Vagina (tissue), 2 donors: ENCODE data around the gene GAB2. TPM values are rescaled to one million over a fixed set of nuclear protein-coding genes. Genes with fewer than 3 reads are reported as not detected.

ENCODE experiments used
- DNase-seq, 2 donors: peaks; one replicate each; pipeline ENCODE4 v3.0.0-alpha.2; 2017; ENCODE audit errors: extremely low spot score in 2 of 2
- H3K27ac ChIP-seq: fragments of 200-600 bp; sonication (generic); one replicate; pipeline ENCODE4 v1.5.1; 2019
- H3K27me3 ChIP-seq: fragments of 200-600 bp; sonication (generic); one replicate; pipeline ENCODE4 v1.5.1; 2019
- H3K36me3 ChIP-seq, 2 donors: fragments of 200-600 bp; sonication (generic); one replicate each; pipeline ENCODE4 v1.5.1; 2017 to 2019
- H3K4me1 ChIP-seq: fragments of 200-600 bp; sonication (generic); one replicate; pipeline ENCODE4 v1.5.1; 2019
- H3K4me3 ChIP-seq, 2 donors: fragments of 200-600 bp; sonication (generic); 1 replicate in 1 of 2; 2 replicates in 1 of 2; pipeline ENCODE4 v1.5.1; 2016 to 2019
- H3K9me3 ChIP-seq: fragments of 200-600 bp; sonication (generic); one replicate; pipeline ENCODE4 v1.5.1; 2019
- CTCF ChIP-seq, 3 experiments: fragments of 450-650 bp in 2 of 3; fragments of 200-600 bp in 1 of 3; sonication (generic) in 1 of 3; IDR thresholded peaks; one replicate each; pipeline ENCODE4 v1.5.1; 2017 to 2019; ENCODE audit warnings: antibody characterized with exemption in 3 of 3, mild to moderate bottlenecking in 2 of 3, moderate library complexity in 2 of 3
- POLR2A ChIP-seq, 2 donors: fragments of 450-650 bp; IDR thresholded peaks; one replicate each; pipeline ENCODE4 v1.6.1; 2017; ENCODE audit warnings: antibody characterized with exemption in 2 of 2, mild to moderate bottlenecking in 2 of 2, moderate library complexity in 2 of 2
- POLR2AphosphoS5 ChIP-seq, 2 donors: sonication (generic); formaldehyde crosslinking; IDR thresholded peaks; one replicate each; pipeline ENCODE4 v1.9.0; 2017; ENCODE audit warnings: antibody characterized with exemption in 2 of 2, mild to moderate bottlenecking in 2 of 2, low read depth in 1 of 2; ENCODE audit not compliant: insufficient read depth in 1 of 2
- intact Hi-C: fragments of 100-400 bp; cut with DNase I; formaldehyde crosslinking; loops from one replicate; pipeline ENCODE4 v1.15.1; 2023
- total RNA-seq: library from RNA; depleted of rRNA; stranded (reverse); fragments of >200 nt; gene quantifications from one replicate; pipeline ENCODE4 v1.2.3, GENCODE V29; 2016

Gene GAB2
- total RNA-seq, 1 donor from 2014 or later: 24.6 TPM

GRCh38 chr11:78270971-78271370 lies 146.6 kb downstream of the GAB2 start:
- DNase-seq: no peak
- Histone ChIP-seq H3K27ac (no peak overlapping the region), H3K9me3 (no peaks in the 10 kb centered on the region), H3K27me3 (no peaks in the 10 kb centered on the region), H3K4me3 (no peak overlapping the region), H3K4me1 (peaks cover 14% of the 10 kb centered on the region), H3K36me3 (peaks cover 0 to 8% of the 10 kb centered on the region in 2 donors)
- no peak for TF ChIP-seq POLR2AphosphoS5 (IDR thresholded peaks at IDR 0.05; ENCODE audit: insufficient read depth in 1 of 2, low read depth in 1 of 2)
- no peak for TF ChIP-seq POLR2A (IDR thresholded peaks at IDR 0.05)
- TF ChIP-seq CTCF (IDR thresholded peaks at IDR 0.05): no peak
- intact Hi-C loops: no loop called here

GRCh38 chr11:78269806-78270205 lies 147.8 kb downstream of the GAB2 start:
- Histone ChIP-seq H3K4me3 (no peak overlapping the region), H3K27ac (peak overlapping the region; percentile 53), H3K4me1 (peaks cover 14% of the 10 kb centered on the region), H3K27me3 (no peaks in the 10 kb centered on the region), H3K9me3 (no peaks in the 10 kb centered on the region), H3K36me3 (peaks cover 0 to 8% of the 10 kb centered on the region in 2 donors)
- no peak for DNase-seq
- intact Hi-C loops: no loop called here
- TF ChIP-seq POLR2A (IDR thresholded peaks at IDR 0.05): no peak

GRCh38 chr11:78268591-78269410 lies 148.8 kb downstream of the GAB2 start:
- H3K4me3 ChIP-seq: no peak overlapping the region
- H3K9me3 ChIP-seq: no peaks in the 10 kb centered on the region
- peaks cover 0 to 8% of the 10 kb centered on the region in 2 donors for H3K36me3 ChIP-seq
- no peaks in the 10 kb centered on the region for H3K27me3 ChIP-seq
- peak in 1 of 2 donors; percentile 89 for DNase-seq
- intact Hi-C loops: no loop called here
- H3K4me1 ChIP-seq: peaks cover 14% of the 10 kb centered on the region
- TF ChIP-seq POLR2A (IDR thresholded peaks at IDR 0.05): no peak
- no peak for TF ChIP-seq POLR2AphosphoS5 (IDR thresholded peaks at IDR 0.05; ENCODE audit: insufficient read depth in 1 of 2, low read depth in 1 of 2)
- TF ChIP-seq CTCF (IDR thresholded peaks at IDR 0.05): no peak
- peak overlapping the region; percentile 53 for H3K27ac ChIP-seq

- intact Hi-C loops: no loop called here
Observed at GRCh38 chr11:78266451-78266850, 151.2 kb downstream of the GAB2 start.

GRCh38 chr11:78265326-78265725 lies 152.3 kb downstream of the GAB2 start:
- TF ChIP-seq POLR2A (IDR thresholded peaks at IDR 0.05): no peak
- no peak for TF ChIP-seq CTCF (IDR thresholded peaks at IDR 0.05)
- TF ChIP-seq POLR2AphosphoS5 (IDR thresholded peaks at IDR 0.05; ENCODE audit: insufficient read depth in 1 of 2, low read depth in 1 of 2): no peak
- DNase-seq: no peak
- intact Hi-C loops: no loop called here
- H3K36me3 ChIP-seq: no peaks in the 10 kb centered on the region
- H3K4me3 ChIP-seq: no peak overlapping the region
- H3K4me1 ChIP-seq: peaks cover 28% of the 10 kb centered on the region
- H3K27ac ChIP-seq: no peak overlapping the region
- H3K27me3 ChIP-seq: no peaks in the 10 kb centered on the region
- H3K9me3 ChIP-seq: no peaks in the 10 kb centered on the region

More at GRCh38 chr11:78266451-78266850, 151.2 kb downstream of the GAB2 start:
- H3K9me3 ChIP-seq: no peaks in the 10 kb centered on the region
- peaks cover 17% of the 10 kb centered on the region for H3K4me1 ChIP-seq
- no peaks in the 10 kb centered on the region for H3K27me3 ChIP-seq
- no peaks in the 10 kb centered on the region for H3K36me3 ChIP-seq
- H3K27ac ChIP-seq: no peak overlapping the region
- no peak overlapping the region for H3K4me3 ChIP-seq
- no peak for TF ChIP-seq POLR2A (IDR thresholded peaks at IDR 0.05)
- TF ChIP-seq CTCF (IDR thresholded peaks at IDR 0.05): no peak
- TF ChIP-seq POLR2AphosphoS5 (IDR thresholded peaks at IDR 0.05; ENCODE audit: insufficient read depth in 1 of 2, low read depth in 1 of 2): no peak
- no peak for DNase-seq
